ENCODE measurements around the gene ZMYM1. TPM values are rescaled to one million over a fixed set of nuclear protein-coding genes. Genes with fewer than 3 reads are reported as not detected.

ZMYM1 gene
- total and polyA plus RNA-seq, 2 of the 8 experiments (the other 6 are each of a cell fraction or from before 2014, with no cell fraction given): 10.0 to 41.3 TPM

- TF ChIP-seq CHD7 (IDR thresholded peaks at IDR 0.05; ENCODE audit: insufficient replicate concordance, low read length): no peak
- TF ChIP-seq JUN (IDR thresholded peaks at IDR 0.05; ENCODE audit: low read depth, low read length): no peak
- no peak for TF ChIP-seq SIN3A (conservative IDR thresholded peaks at IDR 0.05 in 1 of 2, IDR thresholded peaks at IDR 0.05 in 1 of 2; ENCODE audit: low read depth in 1 of 2, low read length in 2 of 2)
- TF ChIP-seq KDM1A (IDR thresholded peaks at IDR 0.05; ENCODE audit: borderline replicate concordance, low read length): no peak
- TF ChIP-seq BACH1 (IDR thresholded peaks at IDR 0.05; ENCODE audit: low read length): no peak
Observed at GRCh38 chr1:35097224-35097623, 18.0 kb downstream of the ZMYM1 start (continued).
